Measurements from ENCODE around the gene MFNG.
A peak's percentile ranks its signal among the peaks of the same experiment; 100 is the strongest.

The MFNG gene

GRCh38 chr22:37427135-37427710 is 59.0 kb downstream of the MFNG start, which contains the start of gene ELFN2 (continued):
- peak; percentile 55 for TF ChIP-seq ZSCAN4 (tag by site-specific recombination; IDR thresholded peaks at IDR 0.05)
- TF ChIP-seq HOXD13 (CRISPR knock-in tag; IDR thresholded peaks at IDR 0.05; ENCODE audit: borderline replicate concordance) = no peak
- no peak for TF ChIP-seq ZNF416 (tag by site-specific recombination; IDR thresholded peaks at IDR 0.05)

GRCh38 chr22:37426706-37427134 is 59.5 kb downstream of the MFNG start:
- Histone ChIP-seq H3K36me3 (ENCODE audit: control insufficient read depth in 2 of 2, insufficient read depth in 1 of 2, low read length in 2 of 2) (no peaks in the 10 kb centered on the region), H3K27ac (ENCODE audit: extremely low read depth, low read depth, low read length) (no peak overlapping the region), H3K4me3 (ENCODE audit: low read depth, low read length) (peak overlapping the region; percentile 61), H3K9me3 (ENCODE audit: control insufficient read depth, insufficient read depth, low read depth, low read length) (no peaks in the 10 kb centered on the region), H3K4me1 (ENCODE audit: control insufficient read depth, insufficient read depth, low read length) (no peaks in the 10 kb centered on the region)
- TF ChIP-seq ZNF19 (tag by site-specific recombination; IDR thresholded peaks at IDR 0.05; ENCODE audit: low read depth) (no peak), GLIS2 (tag by site-specific recombination; IDR thresholded peaks at IDR 0.05) (no peak), ZNF518A (tag by site-specific recombination; conservative IDR thresholded peaks at IDR 0.05; ENCODE audit: low read depth) (no peak), ZNF335 (tag by site-specific recombination; conservative IDR thresholded peaks at IDR 0.05) (no peak), OVOL3 (tag by site-specific recombination; IDR thresholded peaks at IDR 0.05) (no peak), ZNF704 (tag by site-specific recombination; IDR thresholded peaks at IDR 0.05) (no peak), GFI1B (tag by site-specific recombination; IDR thresholded peaks at IDR 0.05) (no peak), ZNF624 (tag by site-specific recombination; IDR thresholded peaks at IDR 0.05) (no peak), ZNF148 (tag by site-specific recombination; IDR thresholded peaks at IDR 0.05; ENCODE audit: borderline replicate concordance) (no peak), ZFP41 (tag by site-specific recombination; IDR thresholded peaks at IDR 0.05; ENCODE audit: borderline replicate concordance) (no peak), ZFP37 (tag by site-specific recombination; IDR thresholded peaks at IDR 0.05) (no peak), ZNF10 (tag by site-specific recombination; IDR thresholded peaks at IDR 0.05) (no peak), KLF1 (tag by site-specific recombination; IDR thresholded peaks at IDR 0.05) (no peak), SCRT2 (tag by site-specific recombination; IDR thresholded peaks at IDR 0.05) (no peak), ZNF561 (tag by site-specific recombination; IDR thresholded peaks at IDR 0.05; ENCODE audit: borderline replicate concordance) (no peak), HIC1 (tag by site-specific recombination; IDR thresholded peaks at IDR 0.05) (no peak), ZNF138 (tag by site-specific recombination; IDR thresholded peaks at IDR 0.05; ENCODE audit: borderline replicate concordance) (no peak), EGR2 (tag by site-specific recombination; IDR thresholded peaks at IDR 0.05; ENCODE audit: low read depth) (no peak), ZNF394 (tag by site-specific recombination; IDR thresholded peaks at IDR 0.05; ENCODE audit: borderline replicate concordance) (no peak)
- ChIA-PET CTCF (interaction anchor here (0.6 to 0.9 kb wide), 3 partner anchors 71 to 644 kb away, joined by 3 to 4 read pairs (median 3); no protein-coding TSS in a partner anchor), POLR2A (no interaction called here)
